Thymus (tissue), 11 donors: ENCODE data around the gene NOTO. TPM values are rescaled to one million over a fixed set of nuclear protein-coding genes. Genes with fewer than 3 reads are reported as not detected.

Source experiments
- DNase-seq, 9 donors: peaks; one replicate each; pipeline ENCODE4 v3.0.0-alpha.2; 2013; ENCODE audit warnings: low spot score in 9 of 9, low read depth in 6 of 9, missing footprints in 1 of 9
- H3K27ac ChIP-seq, 2 donors: one replicate each; pipeline ENCODE4 v1.5.1; 2013; ENCODE audit warnings: control low read depth in 1 of 2, low read depth in 1 of 2, low read length in 1 of 2, mild to moderate bottlenecking in 1 of 2, moderate library complexity in 1 of 2
- H3K27me3 ChIP-seq, 2 donors: one replicate each; pipeline ENCODE4 v1.5.1; 2013; ENCODE audit warnings: low read length in 1 of 2; ENCODE audit not compliant: control insufficient read depth in 2 of 2, insufficient read depth in 1 of 2
- H3K36me3 ChIP-seq, 2 donors: one replicate each; pipeline ENCODE4 v1.5.1; 2013; ENCODE audit warnings: low read length in 1 of 2, mild to moderate bottlenecking in 1 of 2, moderate library complexity in 1 of 2; ENCODE audit not compliant: control insufficient read depth in 2 of 2, insufficient read depth in 2 of 2
- H3K4me1 ChIP-seq, 2 donors: one replicate each; pipeline ENCODE4 v1.5.1; 2013; ENCODE audit warnings: low read length in 2 of 2; ENCODE audit not compliant: control insufficient read depth in 2 of 2, insufficient read depth in 2 of 2
- H3K4me3 ChIP-seq, 2 donors: one replicate each; pipeline ENCODE4 v1.5.1; 2013; ENCODE audit warnings: low read length in 2 of 2, control low read depth in 1 of 2, mild to moderate bottlenecking in 1 of 2
- H3K9me3 ChIP-seq, 2 donors: one replicate each; pipeline ENCODE4 v1.5.1; 2013; ENCODE audit warnings: low read length in 1 of 2, mild to moderate bottlenecking in 1 of 2; ENCODE audit not compliant: control insufficient read depth in 2 of 2, insufficient read depth in 1 of 2
- WGBS: extraction: QIAGEN DNeasy Blood & Tissue Kit; methylation state at CpG from one replicate; pipeline ENCODE4 v1.1.7; 2013; 5-methylcytosine and 5-hydroxymethylcytosine counted together
- polyA plus RNA-seq: library from polyadenylated mRNA; stranded (reverse); fragments of 200-250 nt; gene quantifications from one replicate; pipeline ENCODE4 v1.2.3, GENCODE V29; 2013
- total RNA-seq: library from RNA; stranded (reverse); fragments of 120-200 nt; gene quantifications from one replicate; pipeline ENCODE4 v1.2.4, GENCODE V29; 2013
- donor health status: healthy.

The NOTO gene
- total and polyA plus RNA-seq, 2 donors, result 0.02 TPM; not detected in 1

DNA sequence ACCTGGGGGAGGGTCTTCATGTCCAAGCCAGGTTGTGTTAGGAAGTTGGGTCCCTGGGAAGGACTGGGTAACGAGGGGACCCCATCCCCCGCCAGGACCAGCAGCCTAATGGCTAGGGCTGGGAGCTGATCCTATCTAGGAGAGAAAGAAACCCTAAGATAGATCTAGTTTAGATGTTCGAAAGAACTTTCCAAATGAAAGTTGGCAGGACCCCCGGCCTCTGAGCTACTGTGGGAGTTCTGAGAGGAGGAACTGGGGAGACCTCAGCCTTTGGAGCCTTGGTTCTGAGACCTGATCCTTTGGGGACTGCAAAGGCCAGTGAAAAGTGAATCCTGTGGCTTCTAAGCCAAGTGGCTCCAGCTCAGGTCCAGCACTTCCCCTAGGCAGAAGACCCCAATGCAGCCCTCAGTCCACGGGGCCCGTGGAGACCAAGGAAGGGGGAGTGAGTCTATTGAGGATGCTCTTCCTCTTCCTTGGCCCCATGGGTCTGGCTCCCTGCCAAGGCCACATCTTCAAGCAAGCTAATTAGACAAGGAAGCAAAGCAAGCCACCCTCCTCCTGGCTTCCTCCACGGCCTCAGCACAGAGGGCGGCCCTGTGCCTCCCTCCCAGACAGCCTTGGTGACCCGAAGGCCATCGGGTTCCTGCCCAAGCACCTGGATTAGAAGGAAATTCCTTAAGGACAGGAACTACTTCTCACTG lies 55.2 kb downstream of the NOTO start:
- 79% methylated on average over 10 of the region's 10 CpGs for WGBS
- H3K27me3 ChIP-seq, result no peaks in the 10 kb centered on the region
- no peak overlapping the region for H3K4me3 ChIP-seq
- peaks cover 46 to 48% of the 10 kb centered on the region in 2 donors for H3K36me3 ChIP-seq
- H3K4me1 ChIP-seq, result no peaks in the 10 kb centered on the region
- no peaks in the 10 kb centered on the region for H3K9me3 ChIP-seq
- DNase-seq, result no peak
- no peak overlapping the region for H3K27ac ChIP-seq

- Histone ChIP-seq H3K4me1 (no peaks in the 10 kb centered on the region), H3K36me3 (peaks cover 38 to 40% of the 10 kb centered on the region in 2 donors), H3K27me3 (no peaks in the 10 kb centered on the region), H3K27ac (no peak overlapping the region), H3K4me3 (no peak overlapping the region), H3K9me3 (no peaks in the 10 kb centered on the region)
- WGBS, result 97% methylated on average over 8 of the region's 8 CpGs
- DNase-seq, result no peak
These were observed 56.0 kb downstream of the NOTO start for GRCh38 chr2:73258186-73258912.

GRCh38 chr2:73258913-73259215 lies 56.5 kb downstream of the NOTO start:
- Histone ChIP-seq H3K4me3 (no peak overlapping the region), H3K27me3 (no peaks in the 10 kb centered on the region), H3K27ac (no peak overlapping the region), H3K9me3 (no peaks in the 10 kb centered on the region), H3K36me3 (peaks cover 33 to 40% of the 10 kb centered on the region in 2 donors), H3K4me1 (no peaks in the 10 kb centered on the region)
- 97% methylated on average over 9 of the region's 9 CpGs for WGBS
- DNase-seq, result no peak

DNA sequence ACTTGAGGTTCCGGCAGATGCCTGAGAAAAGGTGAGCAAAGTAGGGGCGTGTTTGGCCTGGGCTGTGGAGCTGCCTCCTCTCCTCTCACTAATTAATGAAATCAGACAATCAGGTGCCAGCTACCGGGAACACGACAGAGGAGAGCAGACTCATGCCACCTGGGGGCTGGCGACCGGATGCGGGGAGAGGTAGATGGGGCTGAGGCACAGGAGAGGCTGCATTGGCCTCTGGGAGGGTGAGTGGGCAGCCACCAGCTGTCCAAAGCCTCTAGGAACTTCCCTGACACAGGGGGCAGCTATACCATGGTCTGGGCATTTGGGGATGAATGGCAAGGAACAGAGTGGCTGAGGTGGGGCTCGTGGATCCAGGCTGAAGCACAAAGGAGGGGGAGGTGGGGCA lies 56.9 kb downstream of the NOTO start:
- no peaks in the 10 kb centered on the region for H3K4me1 ChIP-seq
- DNase-seq, result no peak
- no peak overlapping the region for H3K27ac ChIP-seq
- 98% methylated on average over 8 of the region's 8 CpGs for WGBS
- H3K9me3 ChIP-seq, result no peaks in the 10 kb centered on the region
- H3K27me3 ChIP-seq, result no peaks in the 10 kb centered on the region
- H3K4me3 ChIP-seq, result no peak overlapping the region
- H3K36me3 ChIP-seq, result peaks cover 30 to 40% of the 10 kb centered on the region in 2 donors

GRCh38 chr2:73259704-73260337 lies 57.4 kb downstream of the NOTO start:
- no peak overlapping the region for H3K27ac ChIP-seq
- H3K9me3 ChIP-seq, result no peaks in the 10 kb centered on the region
- no peak for DNase-seq
- peaks cover 28 to 37% of the 10 kb centered on the region in 2 donors for H3K36me3 ChIP-seq
- WGBS, result 84% methylated on average over 4 of the region's 4 CpGs
- H3K4me1 ChIP-seq, result no peaks in the 10 kb centered on the region
- H3K27me3 ChIP-seq, result no peaks in the 10 kb centered on the region
- no peak overlapping the region for H3K4me3 ChIP-seq

GRCh38 chr2:73260338-73260984 lies 58.1 kb downstream of the NOTO start:
- peaks cover 21 to 32% of the 10 kb centered on the region in 2 donors for H3K36me3 ChIP-seq
- 91% methylated on average over 17 of the region's 17 CpGs for WGBS

More at GRCh38 chr2:73260338-73260984, 58.1 kb downstream of the NOTO start:
- Histone ChIP-seq H3K4me3 (no peak overlapping the region), H3K9me3 (no peaks in the 10 kb centered on the region), H3K27ac (no peak overlapping the region), H3K27me3 (no peaks in the 10 kb centered on the region), H3K4me1 (no peaks in the 10 kb centered on the region)
- no peak for DNase-seq

Other genes with a start within 250 kb of the NOTO start
- 11.0 TPM for gene SFXN5, start 130.9 kb upstream of the NOTO start, total RNA-seq
- gene SFXN5, start 130.9 kb upstream of the NOTO start, polyA plus RNA-seq, result 6.2 TPM
- gene RAB11FIP5, start 89.6 kb upstream of the NOTO start, total RNA-seq, result 0.71 TPM
- gene RAB11FIP5, start 89.6 kb upstream of the NOTO start, polyA plus RNA-seq, result 3.8 TPM
- gene SMYD5, start 11.7 kb downstream of the NOTO start, total RNA-seq, result 11.5 TPM
- gene SMYD5, start 11.7 kb downstream of the NOTO start, polyA plus RNA-seq, result 14.5 TPM
- gene PRADC1, start 30.7 kb downstream of the NOTO start, total RNA-seq, result 20.2 TPM
- 15.4 TPM for gene PRADC1, start 30.7 kb downstream of the NOTO start, polyA plus RNA-seq
- gene CCT7, start 31.7 kb downstream of the NOTO start, total RNA-seq, result 313 TPM
- 115 TPM for gene CCT7, start 31.7 kb downstream of the NOTO start, polyA plus RNA-seq
- gene FBXO41, start 81.9 kb downstream of the NOTO start, total RNA-seq, result 2.8 TPM
- gene FBXO41, start 81.9 kb downstream of the NOTO start, polyA plus RNA-seq, result 8.2 TPM
- 0.05 TPM for gene EGR4, start 91.0 kb downstream of the NOTO start, total RNA-seq
- gene EGR4, start 91.0 kb downstream of the NOTO start, polyA plus RNA-seq, result 0.14 TPM
- gene ALMS1, start 183.3 kb downstream of the NOTO start, total RNA-seq, result 19.5 TPM
- 8.4 TPM for gene ALMS1, start 183.3 kb downstream of the NOTO start, polyA plus RNA-seq